ENCODE measurements around the gene SULF2. TPM values are rescaled to one million over a fixed set of nuclear protein-coding genes. Genes with fewer than 3 reads are reported as not detected.

Gene SULF2
- total RNA-seq, 1 donor from 2014 or later, result 94.5 TPM

DNA sequence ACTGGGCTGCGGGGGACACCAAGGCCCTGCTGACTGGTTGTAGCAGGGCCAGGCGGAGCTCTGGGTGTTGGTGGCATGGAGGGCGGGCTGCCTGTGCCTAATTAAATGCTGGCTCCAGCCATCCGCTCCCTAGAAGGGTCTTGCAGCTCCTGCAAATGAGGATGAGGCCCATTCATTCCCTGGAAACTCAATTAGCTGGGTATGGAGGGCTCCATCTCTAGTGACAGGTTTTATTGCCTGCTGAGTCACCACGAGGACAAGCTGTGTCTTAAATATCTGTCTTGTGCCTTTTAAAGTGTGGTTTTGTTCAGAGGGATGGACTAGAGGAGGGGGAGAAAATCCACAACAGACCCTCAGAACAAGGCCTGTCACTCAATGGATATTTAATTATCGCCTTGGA, 60.9 kb downstream of the SULF2 start:
- H3K36me3 Mint-ChIP-seq (ENCODE audit: insufficient read depth), result peaks cover 5% of the 10 kb centered on the region
- TF ChIP-seq, protein P1, sequence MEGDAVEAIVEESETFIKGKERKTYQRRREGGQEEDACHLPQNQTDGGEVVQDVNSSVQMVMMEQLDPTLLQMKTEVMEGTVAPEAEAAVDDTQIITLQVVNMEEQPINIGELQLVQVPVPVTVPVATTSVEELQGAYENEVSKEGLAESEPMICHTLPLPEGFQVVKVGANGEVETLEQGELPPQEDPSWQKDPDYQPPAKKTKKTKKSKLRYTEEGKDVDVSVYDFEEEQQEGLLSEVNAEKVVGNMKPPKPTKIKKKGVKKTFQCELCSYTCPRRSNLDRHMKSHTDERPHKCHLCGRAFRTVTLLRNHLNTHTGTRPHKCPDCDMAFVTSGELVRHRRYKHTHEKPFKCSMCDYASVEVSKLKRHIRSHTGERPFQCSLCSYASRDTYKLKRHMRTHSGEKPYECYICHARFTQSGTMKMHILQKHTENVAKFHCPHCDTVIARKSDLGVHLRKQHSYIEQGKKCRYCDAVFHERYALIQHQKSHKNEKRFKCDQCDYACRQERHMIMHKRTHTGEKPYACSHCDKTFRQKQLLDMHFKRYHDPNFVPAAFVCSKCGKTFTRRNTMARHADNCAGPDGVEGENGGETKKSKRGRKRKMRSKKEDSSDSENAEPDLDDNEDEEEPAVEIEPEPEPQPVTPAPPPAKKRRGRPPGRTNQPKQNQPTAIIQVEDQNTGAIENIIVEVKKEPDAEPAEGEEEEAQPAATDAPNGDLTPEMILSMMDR (IDR thresholded peaks at IDR 0.05; ENCODE audit: unreplicated experiment), result no peak
- no peak overlapping the region for H3K4me3 Mint-ChIP-seq (ENCODE audit: low read depth)
- no peak for DNase-seq (ENCODE audit: low spot score, unreplicated experiment)
- no peaks in the 10 kb centered on the region for H3K27me3 Mint-ChIP-seq
- no peaks in the 10 kb centered on the region for H3K9me3 Mint-ChIP-seq (ENCODE audit: low read depth)
- no peak overlapping the region for H3K27ac Mint-ChIP-seq
- H3K4me1 Mint-ChIP-seq (ENCODE audit: low read depth), result peaks cover 1% of the 10 kb centered on the region

- Mint-ChIP-seq H3K27ac (no peak overlapping the region), H3K27me3 (no peaks in the 10 kb centered on the region), H3K36me3 (ENCODE audit: insufficient read depth) (peaks cover 4% of the 10 kb centered on the region), H3K4me3 (ENCODE audit: low read depth) (no peak overlapping the region), H3K9me3 (ENCODE audit: low read depth) (no peaks in the 10 kb centered on the region), H3K4me1 (ENCODE audit: low read depth) (peaks cover 1% of the 10 kb centered on the region)
- DNase-seq (ENCODE audit: low spot score, unreplicated experiment), result no peak
- TF ChIP-seq, protein P1 (IDR thresholded peaks at IDR 0.05; ENCODE audit: unreplicated experiment), result no peak
Measured at GRCh38 chr20:47723322-47723721, 62.0 kb downstream of the SULF2 start.

DNA sequence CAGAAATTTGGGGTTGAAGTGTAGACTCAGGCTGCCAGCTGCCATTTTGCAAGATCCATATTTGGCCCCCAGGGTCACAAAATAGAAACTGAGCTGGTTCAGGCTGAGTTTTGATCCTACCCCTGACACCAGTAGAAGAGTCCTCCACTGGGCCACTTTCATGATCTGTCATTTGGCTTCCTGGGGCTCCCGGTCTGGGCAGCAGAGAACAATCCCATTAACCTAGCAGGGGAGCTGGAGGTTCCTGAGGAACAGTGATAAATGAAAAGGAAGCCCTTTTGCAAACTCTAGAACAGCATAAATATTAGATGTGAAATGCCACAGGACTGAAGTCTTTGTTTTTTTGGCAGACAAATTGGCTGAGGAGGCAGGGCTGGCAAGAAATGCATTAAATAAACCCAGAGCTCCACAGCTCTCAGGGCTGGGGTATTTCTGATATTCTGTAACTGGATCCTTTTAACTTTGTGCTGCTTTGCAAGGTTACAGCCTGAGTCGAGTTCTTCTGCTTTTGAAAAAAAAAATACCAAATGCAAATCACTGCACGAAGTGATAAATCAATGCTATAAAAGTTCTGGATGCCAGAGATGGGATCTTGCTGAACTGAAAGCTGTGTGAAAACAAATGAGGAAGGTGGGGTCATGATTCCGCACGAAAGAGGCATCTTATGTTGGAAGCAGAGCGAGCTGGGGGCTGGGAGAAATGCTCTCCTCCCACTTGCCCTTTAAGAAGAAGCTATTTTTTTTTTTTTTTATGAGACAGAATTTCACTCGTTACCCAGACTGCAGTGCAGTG, 64.4 kb downstream of the SULF2 start:
- H3K4me1 Mint-ChIP-seq (ENCODE audit: low read depth), result peaks cover 1% of the 10 kb centered on the region
- no peak overlapping the region for H3K27ac Mint-ChIP-seq
- H3K4me3 Mint-ChIP-seq (ENCODE audit: low read depth), result no peak overlapping the region
- no peak for DNase-seq (ENCODE audit: low spot score, unreplicated experiment)
- TF ChIP-seq, protein P1 (IDR thresholded peaks at IDR 0.05; ENCODE audit: unreplicated experiment), result no peak
- no peaks in the 10 kb centered on the region for H3K9me3 Mint-ChIP-seq (ENCODE audit: low read depth)
- H3K27me3 Mint-ChIP-seq, result no peaks in the 10 kb centered on the region
- no peaks in the 10 kb centered on the region for H3K36me3 Mint-ChIP-seq (ENCODE audit: insufficient read depth)

DNA sequence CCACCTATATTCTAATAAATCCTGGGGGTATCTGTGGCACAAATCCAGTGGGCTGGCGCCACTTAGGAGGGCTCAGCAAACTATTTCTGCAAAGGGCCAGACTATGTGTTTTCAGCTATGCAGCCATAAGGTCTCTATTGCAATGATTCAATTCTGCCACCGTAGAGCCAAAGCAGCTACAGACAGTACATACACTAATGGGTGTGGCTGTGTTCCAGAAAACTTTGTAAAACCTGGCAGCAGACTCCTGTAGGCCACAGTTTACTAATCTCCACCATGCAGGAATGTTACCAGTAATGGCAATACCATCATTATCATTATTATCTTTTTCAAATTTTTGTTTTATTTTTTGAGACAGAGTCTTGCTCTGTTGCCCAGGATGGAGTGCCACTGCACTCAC, 65.7 kb downstream of the SULF2 start:
- no peaks in the 10 kb centered on the region for H3K9me3 Mint-ChIP-seq (ENCODE audit: low read depth)
- H3K27ac Mint-ChIP-seq, result no peak overlapping the region
- peaks cover 1% of the 10 kb centered on the region for H3K4me1 Mint-ChIP-seq (ENCODE audit: low read depth)
- H3K36me3 Mint-ChIP-seq (ENCODE audit: insufficient read depth), result peaks cover 2% of the 10 kb centered on the region
- TF ChIP-seq, protein P1 (IDR thresholded peaks at IDR 0.05; ENCODE audit: unreplicated experiment), result no peak
- H3K4me3 Mint-ChIP-seq (ENCODE audit: low read depth), result no peak overlapping the region
- no peaks in the 10 kb centered on the region for H3K27me3 Mint-ChIP-seq
- no peak for DNase-seq (ENCODE audit: low spot score, unreplicated experiment)

GRCh38 chr20:47719211-47719610, 66.1 kb downstream of the SULF2 start:
- no peak for DNase-seq (ENCODE audit: low spot score, unreplicated experiment)
- TF ChIP-seq, protein P1 (IDR thresholded peaks at IDR 0.05; ENCODE audit: unreplicated experiment), result no peak
- H3K4me3 Mint-ChIP-seq (ENCODE audit: low read depth), result no peak overlapping the region
- no peaks in the 10 kb centered on the region for H3K27me3 Mint-ChIP-seq
- H3K27ac Mint-ChIP-seq, result no peak overlapping the region
- H3K36me3 Mint-ChIP-seq (ENCODE audit: insufficient read depth), result peaks cover 3% of the 10 kb centered on the region
- H3K4me1 Mint-ChIP-seq (ENCODE audit: low read depth), result peaks cover 1% of the 10 kb centered on the region
- no peaks in the 10 kb centered on the region for H3K9me3 Mint-ChIP-seq (ENCODE audit: low read depth)
